ENCODE data around the gene MOB2. TPM values are rescaled to one million over a fixed set of nuclear protein-coding genes. Genes with fewer than 3 reads are reported as not detected.

The MOB2 gene
- total and polyA plus RNA-seq, 4 donors = 31.6 to 45.2 (median 36.4) TPM

GRCh38 chr11:1496761-1497095 is 10.1 kb upstream of the MOB2 start:
- DNase-seq (no peak), ATAC-seq (ENCODE audit: insufficient read depth, low FRiP score) (no peak)
- no peaks in the 10 kb centered on the region for H3K27me3 ChIP-seq (ENCODE audit: control insufficient read depth in 3 of 3, insufficient read depth in 3 of 3, low read length in 2 of 3)
- H3K9ac ChIP-seq (ENCODE audit: insufficient read depth in 1 of 2, low read length in 2 of 2) = no peak overlapping the region
- peaks cover 0 to 20% (median 0%) of the 10 kb centered on the region in 5 donors for H3K4me1 ChIP-seq (ENCODE audit: control insufficient read depth in 5 of 5, insufficient read depth in 5 of 5, low read length in 5 of 5)
- no peak overlapping the region for H3K4me3 ChIP-seq
- WGBS, 2 donors = 64 to 79% methylated on average over 3 of the region's 3 CpGs
- no peak for TF ChIP-seq CTCF (IDR thresholded peaks at IDR 0.05; ENCODE audit: control extremely low read depth, extremely low read depth)
- H3K27ac ChIP-seq (ENCODE audit: low read depth in 1 of 2, low read length in 1 of 2) = no peak overlapping the region
- H3K9me3 ChIP-seq (ENCODE audit: control insufficient read depth in 4 of 4, insufficient read depth in 3 of 4, low read length in 3 of 4) = no peaks in the 10 kb centered on the region
- H3K36me3 ChIP-seq (ENCODE audit: control insufficient read depth in 4 of 4, insufficient read depth in 4 of 4, low read length in 4 of 4) = peaks cover 0 to 2% (median 0%) of the 10 kb centered on the region in 4 donors

DNA sequence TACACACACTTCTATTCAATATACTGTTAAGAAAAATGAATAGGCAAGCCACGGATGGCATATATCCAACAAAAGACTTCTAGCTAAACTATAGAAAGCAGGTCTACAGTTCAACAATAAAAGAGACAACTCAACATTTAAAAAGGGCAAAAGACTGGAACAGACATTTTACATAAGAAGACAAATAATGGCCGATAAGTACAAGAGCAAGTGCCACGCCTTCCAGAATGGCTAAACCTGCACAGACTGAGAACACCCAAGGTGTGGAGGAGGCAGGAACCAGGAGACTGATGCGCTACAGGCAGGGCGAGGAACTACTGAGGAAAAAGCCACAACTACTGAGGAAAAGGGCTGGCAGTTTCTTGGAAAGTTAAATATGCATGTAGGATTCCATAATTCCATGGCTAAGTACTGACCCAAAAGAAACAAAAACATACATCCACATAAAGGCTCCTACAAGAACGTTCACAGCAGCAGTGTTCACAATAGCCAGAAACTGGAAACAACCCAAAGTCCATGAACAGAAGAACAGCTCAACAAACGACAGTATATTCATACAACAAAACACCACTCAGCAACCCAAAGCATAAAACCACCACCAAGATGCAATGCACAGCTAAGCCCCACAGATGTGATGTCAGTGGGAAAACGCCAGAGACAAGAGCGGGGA is 9.6 kb upstream of the MOB2 start:
- no peaks in the 10 kb centered on the region for H3K9me3 ChIP-seq (ENCODE audit: control insufficient read depth in 4 of 4, insufficient read depth in 3 of 4, low read length in 3 of 4)
- peaks cover 0 to 2% (median 0%) of the 10 kb centered on the region in 4 donors for H3K36me3 ChIP-seq (ENCODE audit: control insufficient read depth in 4 of 4, insufficient read depth in 4 of 4, low read length in 4 of 4)
- H3K4me1 ChIP-seq (ENCODE audit: control insufficient read depth in 5 of 5, insufficient read depth in 5 of 5, low read length in 5 of 5) = peaks cover 0 to 23% (median 0%) of the 10 kb centered on the region in 5 donors
- ATAC-seq (ENCODE audit: insufficient read depth, low FRiP score) (no peak), DNase-seq (no peak)
- no peak for TF ChIP-seq CTCF (IDR thresholded peaks at IDR 0.05; ENCODE audit: control extremely low read depth, extremely low read depth)
- no peak overlapping the region for H3K27ac ChIP-seq (ENCODE audit: low read depth in 1 of 2, low read length in 1 of 2)
- no peak overlapping the region for H3K4me3 ChIP-seq
- no peaks in the 10 kb centered on the region for H3K27me3 ChIP-seq (ENCODE audit: control insufficient read depth in 3 of 3, insufficient read depth in 3 of 3, low read length in 2 of 3)
- H3K9ac ChIP-seq (ENCODE audit: insufficient read depth in 1 of 2, low read length in 2 of 2) = no peak overlapping the region
- 78 to 87% methylated on average over 9 of the region's 9 CpGs for WGBS, 2 donors

GRCh38 chr11:1494650-1495049 is 8.1 kb upstream of the MOB2 start:
- no peak for ATAC-seq (ENCODE audit: insufficient read depth, low FRiP score)
- WGBS, 2 donors = 70 to 71% methylated on average over 3 of the region's 3 CpGs

More at GRCh38 chr11:1494650-1495049, 8.1 kb upstream of the MOB2 start:
- Histone ChIP-seq H3K4me3 (no peak overlapping the region), H3K9ac (ENCODE audit: insufficient read depth in 1 of 2, low read length in 2 of 2) (no peak overlapping the region), H3K4me1 (ENCODE audit: control insufficient read depth in 5 of 5, insufficient read depth in 5 of 5, low read length in 5 of 5) (peaks cover 0 to 20% (median 0%) of the 10 kb centered on the region in 5 donors), H3K36me3 (ENCODE audit: control insufficient read depth in 4 of 4, insufficient read depth in 4 of 4, low read length in 4 of 4) (no peaks in the 10 kb centered on the region), H3K9me3 (ENCODE audit: control insufficient read depth in 4 of 4, insufficient read depth in 3 of 4, low read length in 3 of 4) (no peaks in the 10 kb centered on the region), H3K27ac (ENCODE audit: low read depth in 1 of 2, low read length in 1 of 2) (no peak overlapping the region), H3K27me3 (ENCODE audit: control insufficient read depth in 3 of 3, insufficient read depth in 3 of 3, low read length in 2 of 3) (no peaks in the 10 kb centered on the region)
- no peak for DNase-seq
- TF ChIP-seq CTCF (IDR thresholded peaks at IDR 0.05; ENCODE audit: control extremely low read depth, extremely low read depth) = no peak
